H1 (cell line): ENCODE results near the gene SYNGR3. TPM values are rescaled to one million over a fixed set of nuclear protein-coding genes. Genes with fewer than 3 reads are reported as not detected.

Source experiments
- CTCF ChIA-PET: fragments of 300-600 bp; sonication (Branson Sonifier 250); formaldehyde crosslinking; loops from one replicate; lab custom pipeline; 2021; ENCODE audit not compliant: partially characterized antibody; lab: Charles Lee
- POLR2A ChIA-PET: fragments of 300-600 bp; sonication (Branson Sonifier 250); formaldehyde crosslinking; loops from one replicate; lab custom pipeline; 2021; ENCODE audit warnings: inconsistent platforms; ENCODE audit not compliant: partially characterized antibody; lab: Charles Lee
- DNase-seq, 2 experiments: peaks; one replicate each; pipeline versions ENCODE4 v3.0.0 to v3.0.0-alpha.2; 2010 to 2022; ENCODE audit warnings: low spot score in 2 of 2, low read depth in 1 of 2, mixed read lengths in 1 of 2
- FAIRE-seq: peaks from 2 replicates; lab custom pipeline; 2011; peaks lifted over from hg19 to GRCh38; lab: Jason Lieb, UNC
- H2AFZ ChIP-seq: 2 replicates; pipeline ENCODE4 v1.8.1; 2012; ENCODE audit warnings: low read length, inconsistent platforms
- H2AK5ac ChIP-seq: 2 replicates; pipeline ENCODE4 v1.6.1; 2013; ENCODE audit warnings: low read depth, low read length
- H2BK120ac ChIP-seq: replicated peaks from 2 replicates; pipeline ENCODE3; 2013; ENCODE audit warnings: low read depth, low read length, inconsistent platforms
- H2BK12ac ChIP-seq: 2 replicates; pipeline ENCODE4 v1.6.1; 2013; ENCODE audit warnings: low read depth, low read length
- H2BK15ac ChIP-seq: 2 replicates; pipeline ENCODE4 v1.6.1; 2013; ENCODE audit warnings: low read length
- H2BK20ac ChIP-seq: 2 replicates; pipeline ENCODE4 v1.6.1; 2013; ENCODE audit warnings: low read length
- H2BK5ac ChIP-seq: 2 replicates; pipeline ENCODE4 v1.6.1; 2013; ENCODE audit warnings: low read depth, low read length
- H3K14ac ChIP-seq: 2 replicates; pipeline ENCODE4 v1.6.1; 2013; ENCODE audit warnings: inconsistent platforms; ENCODE audit not compliant: insufficient read length
- H3K18ac ChIP-seq: 2 replicates; pipeline ENCODE4 v1.6.1; 2013; ENCODE audit warnings: low read length; ENCODE audit errors: extremely low read depth
- H3K23ac ChIP-seq: 2 replicates; pipeline ENCODE4 v1.6.1; 2013; ENCODE audit warnings: inconsistent platforms; ENCODE audit not compliant: insufficient read length
- H3K23me2 ChIP-seq: 2 replicates; pipeline ENCODE4 v1.6.1; 2013; ENCODE audit warnings: low read depth, low read length
- H3K27ac ChIP-seq: 2 replicates; pipeline ENCODE4 v1.6.1; 2011; ENCODE audit warnings: low read depth, low read length, inconsistent platforms
- H3K27me3 ChIP-seq, 4 experiments: replicated peaks in 1 of 4; 1 replicate in 1 of 4; 2 replicates in 3 of 4; pipeline versions ENCODE4 v1.6.1 to v1.8.1; 2011 to 2013; ENCODE audit warnings: low read length in 3 of 4, mild to moderate bottlenecking in 3 of 4, inconsistent platforms in 2 of 4, mixed read lengths in 2 of 4, moderate library complexity in 1 of 4; ENCODE audit not compliant: control insufficient read depth in 3 of 4, insufficient read depth in 3 of 4; ENCODE audit errors: extremely low read depth in 1 of 4
- H3K36me3 ChIP-seq, 4 experiments: 2 replicates each; pipeline versions ENCODE4 v1.6.1 to v1.8.1; 2011 to 2013; ENCODE audit warnings: mild to moderate bottlenecking in 4 of 4, low read length in 3 of 4, moderate library complexity in 2 of 4, control low read depth in 1 of 4, inconsistent platforms in 1 of 4; ENCODE audit not compliant: insufficient read depth in 4 of 4, control insufficient read depth in 2 of 4
- H3K4ac ChIP-seq: replicated peaks from 2 replicates; pipeline ENCODE3; 2013; ENCODE audit warnings: low read length, low read depth, mixed read lengths, inconsistent platforms; ENCODE audit not compliant: insufficient read length
- H3K4me1 ChIP-seq, 4 experiments: replicated peaks in 1 of 4; 1 replicate in 1 of 4; 2 replicates in 3 of 4; pipeline versions ENCODE4 v1.6.1 to v1.8.1; 2011 to 2013; ENCODE audit warnings: low read length in 3 of 4, inconsistent platforms in 2 of 4, mixed read lengths in 1 of 4; ENCODE audit not compliant: insufficient read depth in 4 of 4, control insufficient read depth in 3 of 4
- H3K4me2 ChIP-seq, 2 experiments: 2 replicates each; pipeline versions ENCODE4 v1.6.1 to v1.8.1; 2011 to 2013; ENCODE audit warnings: low read depth in 2 of 2, low read length in 2 of 2, control low read depth in 1 of 2, inconsistent platforms in 1 of 2, mild to moderate bottlenecking in 1 of 2; ENCODE audit not compliant: insufficient read depth in 1 of 2
- H3K4me3 ChIP-seq, 4 experiments: fragments of 200-600, 300-600 bp in 1 of 4; sonication (generic), shearing (Covaris generic), sonication (Bioruptor Twin) in 1 of 4; 2 replicates each; pipeline versions ENCODE4 v1.5.1 to v1.8.1; 2011 to 2016; ENCODE audit warnings: low read length in 4 of 4, low read depth in 3 of 4, control low read depth in 2 of 4, inconsistent platforms in 2 of 4, mild to moderate bottlenecking in 2 of 4, mixed read lengths in 1 of 4, moderate library complexity in 1 of 4; ENCODE audit not compliant: insufficient read depth in 2 of 4; ENCODE audit errors: extremely low read depth in 1 of 4
- H3K56ac ChIP-seq: replicated peaks from 2 replicates; pipeline ENCODE3; 2013; ENCODE audit warnings: low read depth, mild to moderate bottlenecking, mixed read lengths, low read length, inconsistent platforms; ENCODE audit not compliant: insufficient read length
- H3K79me1 ChIP-seq: 2 replicates; pipeline ENCODE4 v1.6.1; 2013; ENCODE audit warnings: low read depth, low read length, control low read depth
- H3K79me2 ChIP-seq, 2 experiments: 2 replicates each; pipeline versions ENCODE4 v1.6.1 to v1.8.1; 2012 to 2013; ENCODE audit warnings: low read length in 2 of 2, mild to moderate bottlenecking in 2 of 2, inconsistent platforms in 1 of 2; ENCODE audit not compliant: insufficient read depth in 2 of 2, control insufficient read depth in 1 of 2
- H3K9ac ChIP-seq, 4 experiments: replicated peaks in 1 of 4; 1 replicate in 1 of 4; 2 replicates in 3 of 4; pipeline versions ENCODE4 v1.6.1 to v1.8.1; 2011 to 2013; ENCODE audit warnings: low read depth in 3 of 4, low read length in 3 of 4, control low read depth in 2 of 4, mild to moderate bottlenecking in 2 of 4, moderate library complexity in 2 of 4, inconsistent platforms in 1 of 4; ENCODE audit errors: extremely low read depth in 1 of 4
- H3K9me3 ChIP-seq, 2 experiments: 2 replicates each; pipeline versions ENCODE4 v1.6.1 to v1.8.1; 2012 to 2013; ENCODE audit warnings: mild to moderate bottlenecking in 2 of 2, moderate library complexity in 2 of 2, control low read depth in 1 of 2, inconsistent platforms in 1 of 2, low read depth in 1 of 2, low read length in 1 of 2, mixed read lengths in 1 of 2; ENCODE audit not compliant: insufficient read depth in 2 of 2
- H4K20me1 ChIP-seq, 2 experiments: replicated peaks in 1 of 2; 2 replicates each; pipeline versions ENCODE3 to v1.8.1; 2011 to 2013; ENCODE audit warnings: inconsistent platforms in 2 of 2, low read length in 2 of 2, mild to moderate bottlenecking in 1 of 2; ENCODE audit not compliant: insufficient read depth in 2 of 2, control insufficient read depth in 1 of 2
- H4K5ac ChIP-seq: 2 replicates; pipeline ENCODE4 v1.6.1; 2013; ENCODE audit warnings: low read length, low read depth, mixed read lengths, inconsistent platforms; ENCODE audit not compliant: insufficient read length
- H4K8ac ChIP-seq: 2 replicates; pipeline ENCODE4 v1.8.0; 2013; ENCODE audit warnings: mild to moderate bottlenecking, moderate library complexity, low read length, inconsistent platforms; ENCODE audit not compliant: insufficient read depth; ENCODE audit errors: extremely low read depth
- H4K91ac ChIP-seq: replicated peaks from 2 replicates; pipeline ENCODE3; 2013; ENCODE audit warnings: low read length, mixed read lengths, inconsistent platforms; ENCODE audit not compliant: insufficient read length
- CBX5 ChIP-seq: fragments of 300-800, 300-1000 bp; sonication (generic); IDR thresholded peaks from 2 replicates; pipeline ENCODE4 v1.7.1; 2016; ENCODE audit warnings: antibody characterized with exemption, low read length, low read depth
- CTBP2 ChIP-seq: IDR thresholded peaks from 2 replicates; pipeline ENCODE4 v1.7.0; 2011; ENCODE audit warnings: borderline replicate concordance, mild to moderate bottlenecking, moderate library complexity, mixed read lengths, low read length; ENCODE audit not compliant: insufficient read depth, insufficient read length
- EGR1 ChIP-seq: IDR thresholded peaks from 2 replicates; pipeline ENCODE4 v1.6.1; 2011; ENCODE audit warnings: low read depth, low read length, borderline replicate concordance
- EZH2 ChIP-seq: fragments of 200-600 bp; sonication (generic); IDR thresholded peaks from 2 replicates; pipeline ENCODE4 v1.7.1; 2012; ENCODE audit warnings: low read depth, mild to moderate bottlenecking, moderate library complexity, low read length, inconsistent platforms; ENCODE audit not compliant: severe bottlenecking
- FOSL1 ChIP-seq: IDR thresholded peaks from 2 replicates; pipeline ENCODE4 v1.6.1; 2011; ENCODE audit warnings: mild to moderate bottlenecking, low read depth, low read length, moderate library complexity; ENCODE audit not compliant: insufficient read depth
- MAFK ChIP-seq: IDR thresholded peaks from 2 replicates; pipeline ENCODE4 v1.6.1; 2012; ENCODE audit warnings: low read depth, mild to moderate bottlenecking, improper control_type of control experiment, low read length
- NANOG ChIP-seq: IDR thresholded peaks from 2 replicates; pipeline ENCODE4 v1.6.1; 2011; ENCODE audit warnings: low read length, low read depth, mild to moderate bottlenecking, inconsistent platforms; ENCODE audit not compliant: insufficient read depth, poor library complexity, severe bottlenecking
- POU5F1 ChIP-seq: IDR thresholded peaks from 2 replicates; pipeline ENCODE4 v1.6.1; 2011; ENCODE audit warnings: low read depth, mild to moderate bottlenecking, low read length, moderate library complexity
- SP1 ChIP-seq: IDR thresholded peaks from 2 replicates; pipeline ENCODE4 v1.6.1; 2011; ENCODE audit warnings: low read depth, low read length
- TEAD4 ChIP-seq: IDR thresholded peaks from 2 replicates; pipeline ENCODE4 v1.6.1; 2012; ENCODE audit warnings: low read depth, low read length, inconsistent platforms, mixed read lengths
- USF2 ChIP-seq: IDR thresholded peaks from 2 replicates; pipeline ENCODE4 v1.6.1; 2011; ENCODE audit warnings: low read length, improper control_type of control experiment
- WGBS, 2 experiments: shearing (Covaris generic) in 1 of 2; methylation state at CpG; one replicate each; pipeline versions ENCODE4 v1.1.6 to v1.1.7; 2013 to 2015; ENCODE audit warnings: low lambda C conversion rate in 2 of 2, mixed read lengths in 2 of 2, inconsistent platforms in 1 of 2, low coverage in 1 of 2, missing lambda C conversion rate in 1 of 2; ENCODE audit not compliant: insufficient replicate concordance in 2 of 2, insufficient coverage in 1 of 2, insufficient read length in 1 of 2; ENCODE audit errors: extremely low coverage in 1 of 2, missing lambda C conversion rate in 1 of 2; 5-methylcytosine and 5-hydroxymethylcytosine counted together
- polyA plus RNA-seq, 7 experiments: library from polyadenylated mRNA; depleted of rRNA in 3 of 7; stranded (reverse) in 5 of 7; unstranded in 2 of 7; fragments of >200 nt in 5 of 7; fragments of 200-250 nt in 2 of 7; gene quantifications; 1 replicate in 5 of 7; 2 replicates in 1 of 7; 4 replicates in 1 of 7; pipeline versions ENCODE4 v1.2.1 to v1.2.3, GENCODE V29; 2011 to 2013; ENCODE audit warnings: missing spikeins in 2 of 7, mixed read lengths in 2 of 7
- total RNA-seq: library from RNA; stranded (reverse); fragmentation: NEBNext Ultra II Directional; extraction: Animal tissue kit (Norgen Biotek cat#: 25700); gene quantifications from 2 replicates; pipeline ENCODE4 v1.2.1, GENCODE V29; 2021

Gene SYNGR3
- total and polyA plus RNA-seq, 2 of the 8 experiments (the other 6 are each of a cell fraction or from before 2014, with no cell fraction given), result 36.2 to 49.9 TPM

- FAIRE-seq, result no peak
- Histone ChIP-seq H2BK15ac (no peak overlapping the region), H3K27ac (no peak overlapping the region), H3K18ac (no peak overlapping the region), H3K23ac (no peak overlapping the region), H3K27me3 (peaks cover 0 to 17% (median 15%) of the 10 kb centered on the region in 4 experiments; a peak in 5 of 7 replicates), H2AK5ac (no peak overlapping the region), H3K4me3 (no peak overlapping the region), H3K56ac (no peak overlapping the region), H3K4me1 (peaks cover 0 to 8% (median 5%) of the 10 kb centered on the region in 4 experiments; a peak in 5 of 7 replicates), H3K4me2 (no peak overlapping the region), H2BK12ac (no peak overlapping the region), H3K9me3 (no peaks in the 10 kb centered on the region), H2AFZ (no peak overlapping the region), H2BK5ac (no peak overlapping the region), H4K91ac (no peak overlapping the region), H2BK120ac (no peak overlapping the region), H4K8ac (no peak overlapping the region), H3K23me2 (peaks cover 7% of the 10 kb centered on the region; the same call in 1 of the 2 replicates), H3K36me3 (no peaks in the 10 kb centered on the region), H3K79me2 (no peaks in the 10 kb centered on the region), H3K14ac (no peak overlapping the region), H3K79me1 (no peaks in the 10 kb centered on the region), H2BK20ac (no peak overlapping the region), H4K5ac (no peak overlapping the region), H4K20me1 (peaks cover 0 to 11% of the 10 kb centered on the region in 2 experiments), H3K9ac (no peak overlapping the region), H3K4ac (no peak overlapping the region)
- ChIA-PET POLR2A (interaction anchor here (0.8 to 0.9 kb wide), 2 partner anchors 66 to 120 kb away, joined by 3 read pairs; partner anchors contain the start of gene RPS2), CTCF (interaction anchor here (1.0 to 2.3 kb wide), 7 partner anchors 10 to 60 kb away, joined by 3 to 9 read pairs (median 5); partner anchors contain the start of genes NPW, NTHL1 and TSC2)
- no peak for TF ChIP-seq POU5F1
- TF ChIP-seq EZH2, result no peak
- TF ChIP-seq MAFK, result no peak
- no peak for TF ChIP-seq FOSL1
- no peak for TF ChIP-seq SP1
- TF ChIP-seq CTBP2, result no peak
- no peak for TF ChIP-seq USF2
- no peak for TF ChIP-seq TEAD4
- no peak for TF ChIP-seq EGR1
- no peak for TF ChIP-seq NANOG
- TF ChIP-seq CBX5, result no peak
- no peak for DNase-seq
- 96% methylated on average over 10 of the region's 11 CpGs; no CpG with 5 or more reads in 1 of the 2 experiments for WGBS, 2 experiments
Measured at GRCh38 chr16:2031081-2031577, 41.4 kb downstream of the SYNGR3 start.
